Thoracic aorta (tissue), 2 donors: ENCODE results near the gene PPARGC1A. TPM values are rescaled to one million over a fixed set of nuclear protein-coding genes. Genes with fewer than 3 reads are reported as not detected.

Source experiments
- ATAC-seq: fragments of 150-250 bp; one replicate; pipeline ENCODE4 v1.8.0; 2017; ENCODE audit warnings: low read depth; ENCODE audit not compliant: insufficient number of reproducible peaks, low FRiP score
- DNase-seq: peaks from one replicate; pipeline ENCODE4 v3.0.0-alpha.2; 2020; ENCODE audit warnings: low spot score
- H3K27ac ChIP-seq, 2 donors: fragments of 200-600 bp; sonication (generic); 1 replicate in 1 of 2; 2 replicates in 1 of 2; pipeline ENCODE4 v1.5.1; 2016; ENCODE audit warnings: mild to moderate bottlenecking in 2 of 2, moderate library complexity in 2 of 2
- H3K27me3 ChIP-seq: fragments of 200-600 bp; sonication (generic); replicated peaks from 2 replicates; pipeline ENCODE4 v1.6.0; 2016; ENCODE audit warnings: mild to moderate bottlenecking; ENCODE audit not compliant: insufficient read depth
- H3K36me3 ChIP-seq: fragments of 200-600 bp; sonication (generic); one replicate; pipeline ENCODE4 v1.5.1; 2016
- H3K4me1 ChIP-seq, 2 donors: fragments of 200-600 bp; sonication (generic); 1 replicate in 1 of 2; 2 replicates in 1 of 2; pipeline versions ENCODE4 v1.5.1 to v1.6.0; 2016; ENCODE audit warnings: low read depth in 2 of 2, mild to moderate bottlenecking in 1 of 2; ENCODE audit not compliant: control insufficient read depth in 1 of 2
- H3K4me3 ChIP-seq: fragments of 200-600 bp; sonication (generic); 2 replicates; pipeline ENCODE4 v1.5.1; 2016; ENCODE audit warnings: mild to moderate bottlenecking
- H3K9me3 ChIP-seq: fragments of 200-600 bp; sonication (generic); 2 replicates; pipeline ENCODE4 v1.5.1; 2016
- CTCF ChIP-seq: fragments of 200-600 bp; sonication (generic); IDR thresholded peaks from one replicate; pipeline ENCODE4 v1.5.1; 2019; ENCODE audit warnings: antibody characterized with exemption
- total RNA-seq, 2 donors: library from RNA; depleted of rRNA; stranded (reverse); fragments of >200 nt; gene quantifications; one replicate each; pipeline versions ENCODE4 v1.1.0 to v1.2.3, GENCODE V29; 2016

The PPARGC1A gene
- total RNA-seq, 2 donors from 2014 or later: 0.41 to 1.3 TPM

- no peak overlapping the region for H3K27ac ChIP-seq
- no peaks in the 10 kb centered on the region for H3K4me1 ChIP-seq
- DNase-seq (no peak), ATAC-seq (no peak)
- no peak overlapping the region for H3K4me3 ChIP-seq
- H3K9me3 ChIP-seq: no peaks in the 10 kb centered on the region
- H3K27me3 ChIP-seq: no peaks in the 10 kb centered on the region
- no peaks in the 10 kb centered on the region for H3K36me3 ChIP-seq
- no peak for TF ChIP-seq CTCF
These were observed 110.4 kb downstream of the PPARGC1A start for GRCh38 chr4:23779422-23779821.

- TF ChIP-seq CTCF: no peak
- Histone ChIP-seq H3K4me3 (no peak overlapping the region), H3K27ac (no peak overlapping the region), H3K36me3 (no peaks in the 10 kb centered on the region), H3K27me3 (no peaks in the 10 kb centered on the region), H3K4me1 (no peaks in the 10 kb centered on the region), H3K9me3 (no peaks in the 10 kb centered on the region)
- DNase-seq: no peak
- ATAC-seq: no peak
These were observed 114.2 kb downstream of the PPARGC1A start for GRCh38 chr4:23775694-23776093.

GRCh38 chr4:23774909-23775308, 114.9 kb downstream of the PPARGC1A start:
- Histone ChIP-seq H3K4me3 (no peak overlapping the region), H3K27ac (no peak overlapping the region), H3K9me3 (no peaks in the 10 kb centered on the region), H3K27me3 (no peaks in the 10 kb centered on the region), H3K36me3 (no peaks in the 10 kb centered on the region), H3K4me1 (no peaks in the 10 kb centered on the region)
- ATAC-seq (no peak), DNase-seq (no peak)
- TF ChIP-seq CTCF: no peak

- no peak overlapping the region for H3K4me3 ChIP-seq
- DNase-seq: no peak
- no peaks in the 10 kb centered on the region for H3K36me3 ChIP-seq
- no peak for ATAC-seq
- no peak overlapping the region for H3K27ac ChIP-seq
- no peaks in the 10 kb centered on the region for H3K4me1 ChIP-seq
- H3K9me3 ChIP-seq: no peaks in the 10 kb centered on the region
- no peak for TF ChIP-seq CTCF
- no peaks in the 10 kb centered on the region for H3K27me3 ChIP-seq
These were observed 115.8 kb downstream of the PPARGC1A start for GRCh38 chr4:23773884-23774636.

GRCh38 chr4:23770011-23770410, 119.8 kb downstream of the PPARGC1A start:
- no peak overlapping the region for H3K27ac ChIP-seq
- no peak for ATAC-seq
- no peaks in the 10 kb centered on the region for H3K9me3 ChIP-seq
- no peaks in the 10 kb centered on the region for H3K27me3 ChIP-seq
- DNase-seq: no peak
- no peaks in the 10 kb centered on the region for H3K36me3 ChIP-seq
- TF ChIP-seq CTCF: no peak
- H3K4me3 ChIP-seq: no peak overlapping the region
- no peaks in the 10 kb centered on the region for H3K4me1 ChIP-seq
